ENCODE results near the gene ZSCAN23. TPM values are rescaled to one million over a fixed set of nuclear protein-coding genes. Genes with fewer than 3 reads are reported as not detected.

ZSCAN23 gene
- total and polyA plus RNA-seq, 10 donors = 0.14 to 4.6 (median 2.4) TPM; not detected in 1

DNA sequence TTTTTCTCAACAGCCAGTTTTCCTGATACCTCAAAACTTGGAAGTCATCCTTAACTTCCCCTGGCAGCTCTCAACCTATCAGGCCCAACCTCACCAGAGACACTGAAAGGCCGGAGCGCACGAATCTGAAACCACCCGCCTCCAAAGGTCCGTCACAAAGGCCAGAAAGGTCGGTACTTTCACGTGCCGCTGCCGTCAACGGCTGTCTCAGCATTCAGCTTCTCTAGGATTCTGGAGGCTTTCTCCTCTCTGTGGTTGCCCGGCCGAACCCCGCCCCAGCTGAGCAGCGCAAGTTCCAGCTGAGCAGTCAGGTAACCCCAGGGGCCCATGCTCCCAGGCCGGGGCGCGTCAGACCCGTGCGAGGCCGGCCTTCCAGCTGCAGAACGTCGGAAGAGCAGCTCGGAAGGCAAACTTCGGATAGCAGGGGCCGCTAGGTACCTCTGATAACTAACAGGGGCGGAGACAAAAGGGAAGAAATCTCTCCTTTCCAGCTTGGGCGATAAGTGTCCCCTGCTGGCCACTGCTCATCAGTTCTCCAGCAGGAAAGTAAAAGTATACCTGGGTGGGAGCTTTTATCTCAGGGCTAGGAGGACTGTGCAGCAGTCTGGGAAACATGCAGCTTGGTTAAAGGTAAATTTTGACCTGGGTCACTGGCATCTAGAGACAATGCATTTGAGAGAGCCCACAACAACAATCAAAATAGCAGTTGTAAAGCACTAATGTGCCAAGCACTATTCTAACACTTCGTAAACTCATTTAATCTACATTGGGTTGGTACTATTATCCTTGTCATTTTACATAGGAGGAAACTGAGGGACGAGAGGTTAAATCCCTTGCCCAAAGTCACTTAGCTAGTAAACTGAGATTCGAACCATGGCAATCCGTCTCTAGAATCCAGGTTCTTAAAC is 59.8 kb downstream of the ZSCAN23 start:
- TF ChIP-seq POLR2A (IDR thresholded peaks at IDR 0.05) (no peak), POLR2AphosphoS5 (IDR thresholded peaks at IDR 0.05) (peak; percentile 80 to 83 (median 82))
- TF ChIP-seq, protein P1, sequence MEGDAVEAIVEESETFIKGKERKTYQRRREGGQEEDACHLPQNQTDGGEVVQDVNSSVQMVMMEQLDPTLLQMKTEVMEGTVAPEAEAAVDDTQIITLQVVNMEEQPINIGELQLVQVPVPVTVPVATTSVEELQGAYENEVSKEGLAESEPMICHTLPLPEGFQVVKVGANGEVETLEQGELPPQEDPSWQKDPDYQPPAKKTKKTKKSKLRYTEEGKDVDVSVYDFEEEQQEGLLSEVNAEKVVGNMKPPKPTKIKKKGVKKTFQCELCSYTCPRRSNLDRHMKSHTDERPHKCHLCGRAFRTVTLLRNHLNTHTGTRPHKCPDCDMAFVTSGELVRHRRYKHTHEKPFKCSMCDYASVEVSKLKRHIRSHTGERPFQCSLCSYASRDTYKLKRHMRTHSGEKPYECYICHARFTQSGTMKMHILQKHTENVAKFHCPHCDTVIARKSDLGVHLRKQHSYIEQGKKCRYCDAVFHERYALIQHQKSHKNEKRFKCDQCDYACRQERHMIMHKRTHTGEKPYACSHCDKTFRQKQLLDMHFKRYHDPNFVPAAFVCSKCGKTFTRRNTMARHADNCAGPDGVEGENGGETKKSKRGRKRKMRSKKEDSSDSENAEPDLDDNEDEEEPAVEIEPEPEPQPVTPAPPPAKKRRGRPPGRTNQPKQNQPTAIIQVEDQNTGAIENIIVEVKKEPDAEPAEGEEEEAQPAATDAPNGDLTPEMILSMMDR (IDR thresholded peaks at IDR 0.05 in 8 of 11, conservative IDR thresholded peaks at IDR 0.05 in 3 of 11) = peak in 8 of 11 experiments; percentile 21 to 49 (median 38)
- Histone ChIP-seq H3K4me3 (peak overlapping the region; percentile 3 to 68 (median 27)), H3K27ac (peak overlapping the region; percentile 43 to 85 (median 76)), H3K27me3 (replicated peaks in 1 of 7) (no peaks in the 10 kb centered on the region), H3K9me3 (peaks cover 0 to 16% (median 10%) of the 10 kb centered on the region in 8 donors), H3K4me1 (peaks cover 0 to 19% (median 11%) of the 10 kb centered on the region in 6 donors), H3K36me3 (peaks cover 0 to 78% (median 33%) of the 10 kb centered on the region in 6 donors)
- intact Hi-C loops (cut with DNase I; ENCODE audit: low total_unique reads) = no loop called here
- DNase-seq = peak; percentile 93
- WGBS, 5 donors = 15 to 26% (median 16%) methylated on average over 29 to 31 of the region's 31 CpGs

Small RNA genes lying within 50 kb of the gene (small RNA-seq; reads per million reads assigned to genes)
- gene RNU2-45P = 0 reads per million in 4 donors

Other genes starting within 250 kb of the ZSCAN23 start
- gene ZSCAN9, start 218.2 kb downstream of the ZSCAN23 start, total RNA-seq = 10 to 100 TPM; 11.2 to 25.7 (median 15.4) TPM
- gene ZSCAN9, start 218.2 kb downstream of the ZSCAN23 start, polyA plus RNA-seq = 10 to 100 TPM in 2 of 3 donors, 1 to 10 TPM in 1; 6.9 to 13.8 (median 10.2) TPM
- 10 to 100 TPM in 6 of 7 donors, 1 to 10 TPM in 1; 8.5 to 13.7 (median 12.5) TPM for gene ZKSCAN4, start 191.2 kb downstream of the ZSCAN23 start, total RNA-seq
- gene ZKSCAN4, start 191.2 kb downstream of the ZSCAN23 start, polyA plus RNA-seq = 1 to 10 TPM; 5.2 to 8.0 (median 6.8) TPM
- gene NKAPL, start 184.2 kb downstream of the ZSCAN23 start, total RNA-seq = 1 to 10 TPM in 4 of 7 donors, under 1 TPM in 3; 0.64 to 3.1 (median 1.4) TPM
- 1 to 10 TPM; 1.2 to 1.7 (median 1.4) TPM for gene NKAPL, start 184.2 kb downstream of the ZSCAN23 start, polyA plus RNA-seq
- 10 to 100 TPM; 14.4 to 46.3 (median 26.6) TPM for gene ZSCAN26, start 176.3 kb downstream of the ZSCAN23 start, total RNA-seq
- gene ZSCAN26, start 176.3 kb downstream of the ZSCAN23 start, polyA plus RNA-seq = 10 to 100 TPM in 2 of 3 donors, 1 to 10 TPM in 1; 9.5 to 12.8 (median 12.4) TPM
- gene PGBD1, start 161.9 kb downstream of the ZSCAN23 start, total RNA-seq = 1 to 10 TPM; 2.7 to 7.8 (median 4.5) TPM
- gene PGBD1, start 161.9 kb downstream of the ZSCAN23 start, polyA plus RNA-seq = 1 to 10 TPM; 1.6 to 3.1 (median 2.4) TPM
- 10 to 100 TPM in 1 of 7 donors, 1 to 10 TPM in 6; 2.8 to 13.7 (median 4.2) TPM for gene ZSCAN31, start 107.3 kb downstream of the ZSCAN23 start, total RNA-seq
- gene ZSCAN31, start 107.3 kb downstream of the ZSCAN23 start, polyA plus RNA-seq = 1 to 10 TPM; 1.2 to 2.5 (median 1.7) TPM
- 1 to 10 TPM; 4.9 to 8.4 (median 7.1) TPM for gene ZKSCAN3, start 93.5 kb downstream of the ZSCAN23 start, total RNA-seq
- 1 to 10 TPM; 1.0 to 2.2 (median 1.6) TPM for gene ZKSCAN3, start 93.5 kb downstream of the ZSCAN23 start, polyA plus RNA-seq
- 10 to 100 TPM in 1 of 7 donors, 1 to 10 TPM in 6; 6.6 to 10.3 (median 8.8) TPM for gene ZSCAN12, start 43.7 kb downstream of the ZSCAN23 start, total RNA-seq
- gene ZSCAN12, start 43.7 kb downstream of the ZSCAN23 start, polyA plus RNA-seq = 1 to 10 TPM; 1.8 to 3.1 (median 2.4) TPM
- gene GPX6, start 72.3 kb upstream of the ZSCAN23 start, total RNA-seq = not detected
- not detected for gene GPX6, start 72.3 kb upstream of the ZSCAN23 start, polyA plus RNA-seq
- gene GPX5, start 82.4 kb upstream of the ZSCAN23 start, total RNA-seq = not detected
- not detected for gene GPX5, start 82.4 kb upstream of the ZSCAN23 start, polyA plus RNA-seq